Measurements from ENCODE around the gene RRP1.

DNA sequence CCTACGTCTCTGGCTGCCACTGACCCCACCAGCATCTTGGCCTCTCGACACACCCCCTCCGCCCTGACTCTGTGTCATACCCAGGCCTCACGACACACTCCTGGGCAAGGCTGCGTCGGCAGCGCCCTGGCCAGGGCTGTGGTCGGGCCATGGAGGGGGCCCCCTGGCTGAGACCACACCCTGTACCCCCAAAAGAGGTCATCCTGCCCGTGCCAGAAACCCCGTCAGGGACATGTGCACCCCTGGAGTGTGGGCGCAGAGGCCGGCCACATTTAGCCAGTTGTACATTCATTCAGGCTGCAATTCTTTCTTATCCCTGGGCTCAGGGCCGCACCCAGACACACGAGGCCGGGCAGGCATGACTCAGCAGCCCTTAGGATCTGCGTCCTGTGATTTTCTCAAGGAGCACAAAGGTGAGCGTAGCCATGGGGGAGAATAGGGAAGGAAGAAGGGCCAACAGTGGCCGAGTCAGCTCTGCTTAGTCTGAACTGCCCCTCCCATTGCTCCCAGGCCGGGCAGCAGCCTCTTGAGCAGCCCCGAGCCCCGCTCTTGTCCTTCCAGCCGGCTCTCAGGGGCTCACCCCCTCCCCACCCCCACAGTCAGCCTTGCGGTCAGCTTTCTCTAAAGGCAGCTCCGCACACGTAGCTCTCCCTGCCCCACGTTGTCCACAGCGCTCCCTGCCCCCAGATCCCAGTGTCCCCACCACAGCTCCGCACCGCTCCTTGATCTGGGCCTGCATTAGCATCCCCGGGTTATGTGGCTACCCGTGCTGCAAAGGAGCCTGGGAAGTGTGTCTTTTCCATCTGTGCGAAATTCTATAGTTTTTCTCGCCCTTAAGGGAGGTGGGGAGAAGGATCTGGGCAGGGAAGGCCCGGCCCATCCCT lies 21.2 kb upstream of the RRP1 start:
- TF ChIP-seq CTCF (IDR thresholded peaks at IDR 0.05) (no peak), POLR2A (IDR thresholded peaks at IDR 0.05) (no peak)

Measured in Peyer's patch (tissue), 4 donors.